GM18505 (cell line): ENCODE measurements around the gene FGF9.

Experiments
- ATAC-seq: cut with Tn5 transposase; IDR thresholded peaks from one replicate; pipeline ENCODE4 v1.9.1; 2021; ENCODE audit not compliant: unreplicated experiment
- POLR2A ChIP-seq: IDR thresholded peaks from 4 replicates; pipeline ENCODE4 v1.6.1; 2011; ENCODE audit warnings: borderline replicate concordance; ENCODE audit not compliant: insufficient read depth, insufficient read length; ENCODE audit errors: extremely low read depth

The FGF9 gene

GRCh38 chr13:21686751-21687391 is 16.0 kb downstream of the FGF9 start:
- ATAC-seq, result peak; percentile 96
- TF ChIP-seq POLR2A, result no peak

GRCh38 chr13:21688056-21688455 is 17.2 kb downstream of the FGF9 start:
- no peak for TF ChIP-seq POLR2A
- ATAC-seq, result no peak

- ATAC-seq, result no peak
These were observed 18.2 kb downstream of the FGF9 start for GRCh38 chr13:21689097-21689496.

GRCh38 chr13:21690955-21691354 is 20.1 kb downstream of the FGF9 start:
- TF ChIP-seq POLR2A, result no peak
- ATAC-seq, result no peak

More at GRCh38 chr13:21689097-21689496, 18.2 kb downstream of the FGF9 start:
- TF ChIP-seq POLR2A, result no peak

- no peak for ATAC-seq
- no peak for TF ChIP-seq POLR2A
These were observed 20.6 kb downstream of the FGF9 start for GRCh38 chr13:21691500-21691899.

- no peak for ATAC-seq
These were observed 21.1 kb downstream of the FGF9 start for GRCh38 chr13:21691928-21692327.

GRCh38 chr13:21694831-21695230 is 24.0 kb downstream of the FGF9 start:
- no peak for ATAC-seq
- TF ChIP-seq POLR2A, result no peak

More at GRCh38 chr13:21691928-21692327, 21.1 kb downstream of the FGF9 start:
- TF ChIP-seq POLR2A, result no peak

- ATAC-seq, result no peak
- no peak for TF ChIP-seq POLR2A
These were observed 24.7 kb downstream of the FGF9 start for GRCh38 chr13:21695546-21695945.

GRCh38 chr13:21696865-21697448 is 26.1 kb downstream of the FGF9 start:
- no peak for ATAC-seq
- no peak for TF ChIP-seq POLR2A

- ATAC-seq, result no peak
- TF ChIP-seq POLR2A, result no peak
These were observed 28.2 kb downstream of the FGF9 start for GRCh38 chr13:21698817-21699679.

GRCh38 chr13:21701460-21701859 is 30.6 kb downstream of the FGF9 start:
- no peak for TF ChIP-seq POLR2A
- ATAC-seq, result no peak

GRCh38 chr13:21703846-21704245 is 33.0 kb downstream of the FGF9 start:
- no peak for TF ChIP-seq POLR2A
- no peak for ATAC-seq

GRCh38 chr13:21707586-21707985 is 36.7 kb downstream of the FGF9 start:
- no peak for TF ChIP-seq POLR2A
- no peak for ATAC-seq

GRCh38 chr13:21709697-21710096 is 38.8 kb downstream of the FGF9 start:
- no peak for ATAC-seq
- TF ChIP-seq POLR2A, result no peak

- no peak for TF ChIP-seq POLR2A
- no peak for ATAC-seq
These were observed 39.3 kb downstream of the FGF9 start for GRCh38 chr13:21710163-21710562.

- no peak for ATAC-seq
- no peak for TF ChIP-seq POLR2A
These were observed 46.9 kb downstream of the FGF9 start for GRCh38 chr13:21717817-21718216.
